ENCODE data around the gene ACLY.
"Not testable (repeated sequence)": the region's sequence is repeated elsewhere in the genome, so short reads cannot be mapped to it uniquely, and the experiment has no call there.

The ACLY gene

GRCh38 chr17:41869426-41869825, 49.3 kb downstream of the ACLY start:
- DNase-seq: no peak

- no peak for DNase-seq
These were observed 50.2 kb downstream of the ACLY start for GRCh38 chr17:41868568-41868967.

GRCh38 chr17:41865596-41865893, 53.2 kb downstream of the ACLY start:
- no peak for DNase-seq

- DNase-seq: peak; percentile 84
These were observed 53.7 kb downstream of the ACLY start, which contains the start of gene KLHL11 for GRCh38 chr17:41864836-41865595. Gene KLHL11, minus strand, starts transcription at chr17:41865423. Its CDS starts 53 bp downstream, at chr17:41865370.

- no peak for DNase-seq
These were observed 54.3 kb downstream of the ACLY start for GRCh38 chr17:41864498-41864835.

- DNase-seq: no peak
These were observed 55.5 kb downstream of the ACLY start for GRCh38 chr17:41863074-41863848.

- no peak for DNase-seq
These were observed 58.4 kb downstream of the ACLY start for GRCh38 chr17:41860254-41860931.

GRCh38 chr17:41851382-41851781, 67.4 kb downstream of the ACLY start:
- not testable (repeated sequence) for DNase-seq

GRCh38 chr17:41849251-41849990, 69.3 kb downstream of the ACLY start:
- DNase-seq: no peak

GRCh38 chr17:41848788-41849187, 70.0 kb downstream of the ACLY start:
- DNase-seq: no peak

- no peak for DNase-seq
These were observed 73.8 kb downstream of the ACLY start for GRCh38 chr17:41844971-41845370.

- not testable (repeated sequence) for DNase-seq
These were observed 78.0 kb downstream of the ACLY start for GRCh38 chr17:41840781-41841180.

GRCh38 chr17:41839448-41839847, 79.3 kb downstream of the ACLY start:
- DNase-seq: not testable (repeated sequence)

GRCh38 chr17:41837761-41838538, 80.8 kb downstream of the ACLY start, which contains the start of gene KLHL10:
Gene KLHL10, plus strand, starts transcription at chr17:41837825. Its CDS starts 108 bp downstream, at chr17:41837933.
- no peak for DNase-seq

- no peak for DNase-seq
These were observed 82.1 kb downstream of the ACLY start for GRCh38 chr17:41836550-41837196.

GRCh38 chr17:41835800-41836549, 82.8 kb downstream of the ACLY start, which contains the start of gene NT5C3B:
Gene NT5C3B, minus strand, starts transcription at chr17:41836232. Its CDS starts 39 bp downstream, at chr17:41836193.
- peak; percentile 30 for DNase-seq

GRCh38 chr17:41835214-41835799, 83.4 kb downstream of the ACLY start:
- DNase-seq: no peak

- not testable (repeated sequence) for DNase-seq
These were observed 88.8 kb downstream of the ACLY start for GRCh38 chr17:41829961-41830360.

- DNase-seq: no peak
These were observed 93.4 kb downstream of the ACLY start for GRCh38 chr17:41825175-41825845.

- no peak for DNase-seq
These were observed 94.7 kb downstream of the ACLY start for GRCh38 chr17:41824086-41824485.

Measured in NCI-H1105 treated with DMSO at 0.1 percent for 48 hours (cell line).